GM12878 (cell line): ENCODE results near the gene MAST3. TPM values are rescaled to one million over a fixed set of nuclear protein-coding genes. Genes with fewer than 3 reads are reported as not detected.

Source experiments
- ATAC-seq: fragments of 200-7000 bp; cut with Tn5 transposase; 3 replicates; pipeline ENCODE4 v1.9.1; 2020; ENCODE audit warnings: mild to moderate bottlenecking, moderate library complexity
- BruUV-seq: library from RNA; stranded (reverse); fragments of 400-500 nt; replicated peaks from 2 replicates; lab custom pipeline; 2021; lab: Mats Ljungman, UMichigan
- CTCF ChIA-PET: fragments of 300-600 bp; sonication (Branson Sonifier 250); formaldehyde crosslinking; extraction: SDS; loops from one replicate; lab custom pipeline; 2021; ENCODE audit warnings: inconsistent platforms; lab: Yijun Ruan, JAX
- POLR2A ChIA-PET: fragments of 350-600 bp; formaldehyde crosslinking; extraction: SDS; loops from one replicate; lab custom pipeline; 2021; ENCODE audit warnings: inconsistent platforms; lab: Charles Lee
- RAD21 ChIA-PET: fragments of 300-600 bp; sonication (Branson Sonifier 250); formaldehyde crosslinking; loops from one replicate; lab custom pipeline; 2023; ENCODE audit warnings: antibody characterized with exemption; ENCODE audit not compliant: unreplicated experiment; lab: Charles Lee
- SMC1A ChIA-PET: fragments of 300-600 bp; sonication (Branson Sonifier 250); formaldehyde crosslinking; loops from one replicate; lab custom pipeline; 2023; ENCODE audit not compliant: unreplicated experiment, uncharacterized antibody; lab: Charles Lee
- DNase-seq: peaks from one replicate; pipeline ENCODE4 v3.0.0-alpha.2; 2011; ENCODE audit warnings: low read depth, low spot score
- FAIRE-seq: peaks from 3 replicates; lab custom pipeline; 2011; peaks lifted over from hg19 to GRCh38; lab: Jason Lieb, UNC
- H2AFZ ChIP-seq: 2 replicates; pipeline ENCODE4 v1.6.0; 2011; ENCODE audit warnings: low read depth, low read length, control low read depth; ENCODE audit not compliant: control insufficient read depth
- H3K27ac ChIP-seq: 2 replicates; pipeline ENCODE4 v1.5.1; 2011; ENCODE audit warnings: control low read depth; ENCODE audit not compliant: control insufficient read depth, insufficient read depth
- H3K27me3 ChIP-seq, 2 experiments: replicated peaks in 1 of 2; 2 replicates each; pipeline versions ENCODE4 v1.6.0 to v1.6.1; 2011; ENCODE audit warnings: low read length in 1 of 2; ENCODE audit not compliant: control insufficient read depth in 2 of 2, insufficient read depth in 2 of 2
- H3K36me3 ChIP-seq, 2 experiments: 2 replicates each; pipeline ENCODE4 v1.5.1; 2011; ENCODE audit warnings: low read length in 1 of 2; ENCODE audit not compliant: control insufficient read depth in 2 of 2, insufficient read depth in 2 of 2
- H3K4me1 ChIP-seq: 2 replicates; pipeline ENCODE4 v1.6.1; 2011; ENCODE audit warnings: mild to moderate bottlenecking, low read length, moderate library complexity, mixed read lengths; ENCODE audit not compliant: control insufficient read depth, insufficient read depth
- H3K4me2 ChIP-seq: 2 replicates; pipeline ENCODE4 v1.6.0; 2011; ENCODE audit warnings: control low read depth; ENCODE audit not compliant: control insufficient read depth, insufficient read depth
- H3K4me3 ChIP-seq: fragments of 200-600 bp; sonication (generic); 2 replicates; pipeline ENCODE4 v1.5.1; 2016
- H3K79me2 ChIP-seq: 2 replicates; pipeline ENCODE4 v1.6.0; 2011; ENCODE audit warnings: low read length; ENCODE audit not compliant: control insufficient read depth, insufficient read depth
- H3K9ac ChIP-seq: 2 replicates; pipeline ENCODE4 v1.8.0; 2011; ENCODE audit warnings: low read length, control low read depth, mixed read lengths; ENCODE audit not compliant: control insufficient read depth, insufficient read depth
- H3K9me3 ChIP-seq: replicated peaks from 3 replicates; pipeline ENCODE4 v1.5.1; 2011; ENCODE audit warnings: mild to moderate bottlenecking, low read length; ENCODE audit not compliant: control insufficient read depth, insufficient read depth
- H4K20me1 ChIP-seq: 2 replicates; pipeline ENCODE4 v1.6.0; 2011; ENCODE audit not compliant: control insufficient read depth, insufficient read depth
- ATF7 ChIP-seq: fragments of 450-650 bp; IDR thresholded peaks from 2 replicates; pipeline ENCODE4 v1.6.1; 2016; ENCODE audit warnings: low read depth, mild to moderate bottlenecking
- CBX5 ChIP-seq: sonication (generic); IDR thresholded peaks from 2 replicates; pipeline ENCODE4 v1.6.1; 2016; ENCODE audit warnings: low read depth, moderate library complexity, mild to moderate bottlenecking, inconsistent platforms
- EZH2 ChIP-seq: IDR thresholded peaks from 2 replicates; pipeline ENCODE4 v1.6.1; 2012; ENCODE audit warnings: low read depth, mild to moderate bottlenecking, control low read depth, inconsistent platforms, low read length, borderline replicate concordance; ENCODE audit not compliant: control insufficient read depth
- IRF4 ChIP-seq: IDR thresholded peaks from 2 replicates; pipeline ENCODE4 v1.6.1; 2011; ENCODE audit warnings: low read depth, low read length
- PAX5 ChIP-seq: IDR thresholded peaks from 2 replicates; pipeline ENCODE4 v1.6.1; 2011; ENCODE audit warnings: low read depth, low read length, borderline replicate concordance
- PML ChIP-seq: IDR thresholded peaks from 2 replicates; pipeline ENCODE4 v1.6.1; 2012; ENCODE audit warnings: low read length, inconsistent platforms
- POLR2AphosphoS5 ChIP-seq: IDR thresholded peaks from 2 replicates; pipeline ENCODE4 v1.6.1; 2011; ENCODE audit warnings: mild to moderate bottlenecking, low read length, inconsistent platforms
- SREBF2 ChIP-seq: IDR thresholded peaks from 2 replicates; pipeline ENCODE4 v1.6.1; 2012; ENCODE audit warnings: mild to moderate bottlenecking, low read length
- USF2 ChIP-seq: IDR thresholded peaks from 2 replicates; pipeline ENCODE4 v1.6.1; 2011; ENCODE audit warnings: low read depth, low read length, improper control_type of control experiment, borderline replicate concordance
- ZZZ3 ChIP-seq: IDR thresholded peaks from 2 replicates; pipeline ENCODE4 v1.6.1; 2011; ENCODE audit warnings: low read depth; ENCODE audit not compliant: control insufficient read depth, insufficient read length
- WGBS: methylation state at CpG from one replicate; pipeline ENCODE4 v1.1.6; 2016; ENCODE audit warnings: low lambda C conversion rate; ENCODE audit not compliant: insufficient replicate concordance, insufficient coverage; ENCODE audit errors: missing lambda C conversion rate; 5-methylcytosine and 5-hydroxymethylcytosine counted together
- in situ Hi-C: fragments of 300-500 bp; cut with MboI; formaldehyde crosslinking; loops from 9 replicates; pipeline ENCODE4 v1.14.3; 2018; ENCODE audit warnings: mixed read lengths
- intact Hi-C: fragments of 100-400 bp; cut with micrococcal nuclease; formaldehyde crosslinking; loops from one replicate; pipeline ENCODE4 v1.14.2; 2022; ENCODE audit not compliant: unreplicated experiment
- polyA plus RNA-seq, 11 experiments: library from polyadenylated mRNA; depleted of rRNA in 4 of 11; unstranded in 6 of 11; stranded (reverse) in 5 of 11; fragments of >200 nt; fragmentation: Nextera tagmentation in 4 of 11; fragmentation: Illumina TruSeq in 1 of 11; extraction: Ambion mirVana in 4 of 11; extraction: Trizol in 1 of 11; gene quantifications; 1 replicate in 1 of 11; 2 replicates in 10 of 11; pipeline versions ENCODE4 v1.2.1 to v1.2.3, GENCODE V29; 2011 to 2016; ENCODE audit warnings: inconsistent platforms in 2 of 11, missing spikeins in 2 of 11, low read depth in 1 of 11
- total RNA-seq, 4 experiments: library from RNA; depleted of rRNA in 3 of 4; stranded (reverse); fragments of >200 nt in 3 of 4; fragmentation: Illumina TruSeq in 1 of 4; extraction: Trizol in 1 of 4; gene quantifications; 2 replicates each; pipeline versions ENCODE4 v1.2.1 to v1.2.3, GENCODE V29; 2013 to 2021
- TF ChIP-seq, protein P1 (sequence below): fragments of 450-650 bp; IDR thresholded peaks from 2 replicates; pipeline ENCODE4 v1.6.1; 2017; ENCODE audit warnings: mild to moderate bottlenecking, moderate library complexity
- TF ChIP-seq, protein P2 (sequence below): fragments of 450-650 bp; IDR thresholded peaks from 2 replicates; pipeline ENCODE4 v1.6.1; 2018; ENCODE audit warnings: borderline replicate concordance, mild to moderate bottlenecking; ENCODE audit not compliant: partially characterized antibody

MAST3 gene
- total and polyA plus RNA-seq, 10 of the 15 experiments (the other 5 are each of a cell fraction or from before 2014, with no cell fraction given), result 3.0 to 22.2 (median 7.5) TPM

GRCh38 chr19:18152442-18152816, 54.9 kb downstream of the MAST3 start:
- ChIA-PET POLR2A (interaction anchor here (0.5 to 1.9 kb wide), 11 partner anchors 11 to 72 kb away, joined by 3 to 11 read pairs (median 5); no protein-coding TSS in a partner anchor), SMC1A (interaction anchor here (0.9 to 2.3 kb wide), 16 partner anchors 8 to 215 kb away, joined by 3 to 7 read pairs (median 4); no protein-coding TSS in a partner anchor), CTCF (interaction anchor here (0.5 to 3.0 kb wide), 19 partner anchors 8 to 145 kb away, joined by 3 to 48 read pairs (median 4); partner anchors contain the start of gene MAST3), RAD21 (interaction anchor here (0.5 to 1.8 kb wide), 15 partner anchors 15 to 220 kb away, joined by 3 to 9 read pairs (median 4); partner anchors contain the start of genes CCDC124, IL12RB1, MAST3 and RAB3A)
- Histone ChIP-seq H3K4me1 (peaks cover 15% of the 10 kb centered on the region), H3K9me3 (no peaks in the 10 kb centered on the region), H3K79me2 (peaks cover 11% of the 10 kb centered on the region), H3K27ac (peak overlapping the region; percentile 88), H2AFZ (peak overlapping the region; percentile 92), H3K36me3 (peaks cover 2 to 6% of the 10 kb centered on the region in 2 experiments; a peak in 3 of 4 replicates), H3K4me3 (peak overlapping the region; percentile 59; the same call in 1 of the 2 replicates), H3K4me2 (peak overlapping the region; percentile 94), H4K20me1 (no peaks in the 10 kb centered on the region), H3K27me3 (no peaks in the 10 kb centered on the region), H3K9ac (peak overlapping the region; percentile 79)
- in situ Hi-C loops (no loop called here), intact Hi-C loops (loop anchor here (1.0 to 2.0 kb wide), 2 partner anchors 20 to 39 kb away; partner anchors contain the start of gene IFI30)
- ATAC-seq, result peak; percentile 85
- BruUV-seq, result no TSS peak
- peak; percentile 100 for FAIRE-seq
- under 1% methylated on average over 22 of the region's 22 CpGs for WGBS
- DNase-seq, result peak; percentile 99
- TF ChIP-seq SREBF2, result no peak
- TF ChIP-seq PAX5, result peak; percentile 50; the same call in 1 of the 2 replicates
- TF ChIP-seq POLR2AphosphoS5, result peak; percentile 63; the same call in 1 of the 2 replicates
- no peak for TF ChIP-seq IRF4
- TF ChIP-seq EZH2, result no peak
- TF ChIP-seq, protein P1, sequence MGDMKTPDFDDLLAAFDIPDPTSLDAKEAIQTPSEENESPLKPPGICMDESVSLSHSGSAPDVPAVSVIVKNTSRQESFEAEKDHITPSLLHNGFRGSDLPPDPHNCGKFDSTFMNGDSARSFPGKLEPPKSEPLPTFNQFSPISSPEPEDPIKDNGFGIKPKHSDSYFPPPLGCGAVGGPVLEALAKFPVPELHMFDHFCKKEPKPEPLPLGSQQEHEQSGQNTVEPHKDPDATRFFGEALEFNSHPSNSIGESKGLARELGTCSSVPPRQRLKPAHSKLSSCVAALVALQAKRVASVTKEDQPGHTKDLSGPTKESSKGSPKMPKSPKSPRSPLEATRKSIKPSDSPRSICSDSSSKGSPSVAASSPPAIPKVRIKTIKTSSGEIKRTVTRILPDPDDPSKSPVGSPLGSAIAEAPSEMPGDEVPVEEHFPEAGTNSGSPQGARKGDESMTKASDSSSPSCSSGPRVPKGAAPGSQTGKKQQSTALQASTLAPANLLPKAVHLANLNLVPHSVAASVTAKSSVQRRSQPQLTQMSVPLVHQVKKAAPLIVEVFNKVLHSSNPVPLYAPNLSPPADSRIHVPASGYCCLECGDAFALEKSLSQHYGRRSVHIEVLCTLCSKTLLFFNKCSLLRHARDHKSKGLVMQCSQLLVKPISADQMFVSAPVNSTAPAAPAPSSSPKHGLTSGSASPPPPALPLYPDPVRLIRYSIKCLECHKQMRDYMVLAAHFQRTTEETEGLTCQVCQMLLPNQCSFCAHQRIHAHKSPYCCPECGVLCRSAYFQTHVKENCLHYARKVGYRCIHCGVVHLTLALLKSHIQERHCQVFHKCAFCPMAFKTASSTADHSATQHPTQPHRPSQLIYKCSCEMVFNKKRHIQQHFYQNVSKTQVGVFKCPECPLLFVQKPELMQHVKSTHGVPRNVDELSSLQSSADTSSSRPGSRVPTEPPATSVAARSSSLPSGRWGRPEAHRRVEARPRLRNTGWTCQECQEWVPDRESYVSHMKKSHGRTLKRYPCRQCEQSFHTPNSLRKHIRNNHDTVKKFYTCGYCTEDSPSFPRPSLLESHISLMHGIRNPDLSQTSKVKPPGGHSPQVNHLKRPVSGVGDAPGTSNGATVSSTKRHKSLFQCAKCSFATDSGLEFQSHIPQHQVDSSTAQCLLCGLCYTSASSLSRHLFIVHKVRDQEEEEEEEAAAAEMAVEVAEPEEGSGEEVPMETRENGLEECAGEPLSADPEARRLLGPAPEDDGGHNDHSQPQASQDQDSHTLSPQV, result no peak
- TF ChIP-seq ATF7, result no peak
- TF ChIP-seq PML, result 0 out of 2 replicates have a peak, but pooled peaks have one; percentile 0
- TF ChIP-seq, protein P2, sequence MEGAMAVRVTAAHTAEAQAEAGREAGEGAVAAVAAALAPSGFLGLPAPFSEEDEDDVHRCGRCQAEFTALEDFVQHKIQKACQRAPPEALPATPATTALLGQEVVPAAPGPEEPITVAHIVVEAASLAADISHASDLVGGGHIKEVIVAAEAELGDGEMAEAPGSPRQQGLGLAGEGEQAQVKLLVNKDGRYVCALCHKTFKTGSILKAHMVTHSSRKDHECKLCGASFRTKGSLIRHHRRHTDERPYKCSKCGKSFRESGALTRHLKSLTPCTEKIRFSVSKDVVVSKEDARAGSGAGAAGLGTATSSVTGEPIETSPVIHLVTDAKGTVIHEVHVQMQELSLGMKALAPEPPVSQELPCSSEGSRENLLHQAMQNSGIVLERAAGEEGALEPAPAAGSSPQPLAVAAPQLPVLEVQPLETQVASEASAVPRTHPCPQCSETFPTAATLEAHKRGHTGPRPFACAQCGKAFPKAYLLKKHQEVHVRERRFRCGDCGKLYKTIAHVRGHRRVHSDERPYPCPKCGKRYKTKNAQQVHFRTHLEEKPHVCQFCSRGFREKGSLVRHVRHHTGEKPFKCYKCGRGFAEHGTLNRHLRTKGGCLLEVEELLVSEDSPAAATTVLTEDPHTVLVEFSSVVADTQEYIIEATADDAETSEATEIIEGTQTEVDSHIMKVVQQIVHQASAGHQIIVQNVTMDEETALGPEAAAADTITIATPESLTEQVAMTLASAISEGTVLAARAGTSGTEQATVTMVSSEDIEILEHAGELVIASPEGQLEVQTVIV, result peak; percentile 93
- TF ChIP-seq USF2, result no peak
- TF ChIP-seq CBX5, result no peak
- no peak for TF ChIP-seq ZZZ3
